H9 (cell line): ENCODE results near the gene MYO7A. TPM values are rescaled to one million over a fixed set of nuclear protein-coding genes. Genes with fewer than 3 reads are reported as not detected.

Experiments
- DNase-seq: peaks from one replicate; pipeline ENCODE4 v3.0.0-alpha.2; 2017
- H2AFZ ChIP-seq: one replicate; pipeline ENCODE4 v1.6.1; 2013; ENCODE audit warnings: mild to moderate bottlenecking, low read length, control low read depth, moderate library complexity
- H2AK5ac ChIP-seq: 2 replicates; pipeline ENCODE4 v1.6.1; 2013; ENCODE audit warnings: low read length, control low read depth, mixed read lengths; ENCODE audit not compliant: insufficient read length
- H2BK120ac ChIP-seq: one replicate; pipeline ENCODE4 v1.6.1; 2013; ENCODE audit warnings: low read depth, mild to moderate bottlenecking, low read length, control low read depth, inconsistent platforms; ENCODE audit not compliant: poor library complexity, severe bottlenecking
- H2BK12ac ChIP-seq: 2 replicates; pipeline ENCODE4 v1.6.1; 2013; ENCODE audit warnings: low read length, control low read depth, mixed read lengths, low read depth; ENCODE audit not compliant: insufficient read length
- H2BK15ac ChIP-seq: 2 replicates; pipeline ENCODE4 v1.6.1; 2013; ENCODE audit warnings: low read depth, low read length, control low read depth
- H2BK20ac ChIP-seq: one replicate; pipeline ENCODE4 v1.6.1; 2013; ENCODE audit warnings: low read depth, mild to moderate bottlenecking, low read length, control low read depth, inconsistent platforms; ENCODE audit not compliant: poor library complexity, severe bottlenecking
- H2BK5ac ChIP-seq: 2 replicates; pipeline ENCODE4 v1.6.1; 2013; ENCODE audit warnings: low read length, control low read depth, mixed read lengths; ENCODE audit not compliant: insufficient read length
- H3K14ac ChIP-seq: 2 replicates; pipeline ENCODE4 v1.6.1; 2013; ENCODE audit warnings: low read length, control low read depth; ENCODE audit not compliant: insufficient read depth
- H3K18ac ChIP-seq: 2 replicates; pipeline ENCODE4 v1.6.1; 2013; ENCODE audit warnings: low read depth, mild to moderate bottlenecking, mixed read lengths, low read length, control low read depth; ENCODE audit not compliant: insufficient read length
- H3K23ac ChIP-seq: 2 replicates; pipeline ENCODE4 v1.6.1; 2013; ENCODE audit warnings: low read length, control low read depth, mixed read lengths, low read depth; ENCODE audit not compliant: insufficient read length
- H3K23me2 ChIP-seq: 2 replicates; pipeline ENCODE4 v1.6.1; 2013; ENCODE audit warnings: low read depth, mild to moderate bottlenecking, mixed read lengths, low read length, control low read depth; ENCODE audit not compliant: insufficient read length, poor library complexity, severe bottlenecking
- H3K27ac ChIP-seq: 2 replicates; pipeline ENCODE4 v1.5.1; 2013; ENCODE audit warnings: low read length, control low read depth, mixed read lengths, low read depth; ENCODE audit not compliant: insufficient read length
- H3K27me3 ChIP-seq: 2 replicates; pipeline ENCODE4 v1.6.1; 2013; ENCODE audit warnings: low read length, control low read depth, inconsistent platforms; ENCODE audit not compliant: insufficient read depth
- H3K4ac ChIP-seq: 2 replicates; pipeline ENCODE4 v1.6.1; 2013; ENCODE audit warnings: low read depth, mild to moderate bottlenecking, control low read depth, inconsistent platforms, low read length, moderate library complexity
- H3K4me1 ChIP-seq: 2 replicates; pipeline ENCODE4 v1.6.1; 2013; ENCODE audit warnings: low read length, control low read depth, inconsistent platforms; ENCODE audit not compliant: insufficient read depth
- H3K4me2 ChIP-seq: 2 replicates; pipeline ENCODE4 v1.6.1; 2013; ENCODE audit warnings: low read length, control low read depth, mixed read lengths; ENCODE audit not compliant: insufficient read length, insufficient read depth
- H3K56ac ChIP-seq: 2 replicates; pipeline ENCODE4 v1.6.1; 2013; ENCODE audit warnings: low read depth, mild to moderate bottlenecking, mixed read lengths, low read length, control low read depth; ENCODE audit not compliant: insufficient read length
- H3K79me1 ChIP-seq: 2 replicates; pipeline ENCODE4 v1.6.1; 2013; ENCODE audit warnings: low read depth, mild to moderate bottlenecking, moderate library complexity, low read length, control low read depth, inconsistent platforms; ENCODE audit not compliant: insufficient read depth, poor library complexity, severe bottlenecking
- H3K79me2 ChIP-seq: 2 replicates; pipeline ENCODE4 v1.6.1; 2013; ENCODE audit warnings: low read length, control low read depth, inconsistent platforms; ENCODE audit not compliant: insufficient read depth
- H3K9ac ChIP-seq: 2 replicates; pipeline ENCODE4 v1.6.1; 2013; ENCODE audit warnings: low read length, control low read depth, mixed read lengths; ENCODE audit not compliant: insufficient read length; ENCODE audit errors: extremely low read depth
- H3K9me3 ChIP-seq: one replicate; pipeline ENCODE4 v1.6.1; 2013; ENCODE audit warnings: low read depth, low read length, inconsistent platforms; ENCODE audit not compliant: control insufficient read depth
- H3T11ph ChIP-seq: one replicate; pipeline ENCODE4 v1.6.1; 2013; ENCODE audit warnings: mild to moderate bottlenecking, low read length, control low read depth, inconsistent platforms
- H4K20me1 ChIP-seq: one replicate; pipeline ENCODE4 v1.6.1; 2013; ENCODE audit not compliant: control insufficient read depth, insufficient read length, insufficient read depth
- H4K5ac ChIP-seq: 2 replicates; pipeline ENCODE4 v1.6.1; 2013; ENCODE audit warnings: low read depth, mild to moderate bottlenecking, mixed read lengths, low read length, control low read depth; ENCODE audit not compliant: insufficient read length
- H4K8ac ChIP-seq: replicated peaks from 2 replicates; pipeline ENCODE4 v1.6.1; 2013; ENCODE audit warnings: low read length, control low read depth, mixed read lengths, low read depth; ENCODE audit not compliant: insufficient read length
- H4K91ac ChIP-seq: 2 replicates; pipeline ENCODE4 v1.6.1; 2013; ENCODE audit warnings: low read depth, mild to moderate bottlenecking, moderate library complexity, mixed read lengths, low read length, control low read depth; ENCODE audit not compliant: insufficient read length
- H3K27ac Mint-ChIP-seq, 3 experiments: 2 replicates in 2 of 3; 3 replicates in 1 of 3; pipeline ENCODE4 v1.8.0; 2020 to 2021; ENCODE audit warnings: mixed read lengths in 3 of 3, mild to moderate bottlenecking in 1 of 3, moderate library complexity in 1 of 3
- H3K27me3 Mint-ChIP-seq: 2 replicates; pipeline ENCODE4 v1.8.0; 2021; ENCODE audit warnings: low read depth, mild to moderate bottlenecking, moderate library complexity, mixed read lengths
- H3K36me3 Mint-ChIP-seq, 3 experiments: 2 replicates in 2 of 3; 3 replicates in 1 of 3; pipeline ENCODE4 v1.8.0; 2020 to 2021; ENCODE audit warnings: low read depth in 3 of 3, mixed read lengths in 3 of 3; ENCODE audit not compliant: insufficient read depth in 1 of 3
- H3K4me1 Mint-ChIP-seq, 2 experiments: 2 replicates each; pipeline ENCODE4 v1.8.0; 2020; ENCODE audit warnings: mixed read lengths in 2 of 2
- H3K4me3 Mint-ChIP-seq, 2 experiments: 2 replicates in 1 of 2; 3 replicates in 1 of 2; pipeline ENCODE4 v1.8.0; 2020 to 2021; ENCODE audit warnings: mild to moderate bottlenecking in 2 of 2, mixed read lengths in 2 of 2, moderate library complexity in 1 of 2
- H3K9me3 Mint-ChIP-seq, 2 experiments: 2 replicates in 1 of 2; 3 replicates in 1 of 2; pipeline ENCODE4 v1.8.0; 2020; ENCODE audit warnings: mild to moderate bottlenecking in 2 of 2, mixed read lengths in 2 of 2, moderate library complexity in 1 of 2
- CTCF ChIP-seq: fragments of 200-600 bp; sonication (generic); conservative IDR thresholded peaks from 3 replicates; pipeline ENCODE4 v1.8.0; 2021; ENCODE audit warnings: antibody characterized with exemption, mild to moderate bottlenecking
- WGBS: extraction: QIAGEN DNeasy Blood & Tissue Kit; methylation state at CpG from one replicate; pipeline ENCODE4 v1.1.7; 2013; ENCODE audit warnings: missing lambda C conversion rate, low lambda C conversion rate, mixed read lengths; ENCODE audit not compliant: insufficient read length; ENCODE audit errors: extremely low coverage; 5-methylcytosine and 5-hydroxymethylcytosine counted together
- total RNA-seq: library from RNA; stranded (reverse); gene quantifications from 2 replicates; pipeline ENCODE4 v1.2.1, GENCODE V29; 2021

The MYO7A gene
- total RNA-seq, 1 experiment from 2014 or later: 1.6 TPM

GRCh38 chr11:77176996-77177395, 49.0 kb downstream of the MYO7A start:
- H3K4me2 ChIP-seq: no peak overlapping the region
- no peaks in the 10 kb centered on the region for H3K23me2 ChIP-seq
- Mint-ChIP-seq H3K4me3 (0 out of 5 replicates have a peak overlapping the region, but pooled peaks of 1 of the 2 experiments have one; percentile 14), H3K36me3 (no peaks in the 10 kb centered on the region; a peak in 3 of 7 replicates), H3K9me3 (no peaks in the 10 kb centered on the region; a peak in 1 of 5 replicates), H3K4me1 (peaks cover 45 to 46% of the 10 kb centered on the region in 2 experiments), H3K27ac (no peak overlapping the region), H3K27me3 (no peaks in the 10 kb centered on the region; the same call in none of the 2 replicates)
- H3K4me1 ChIP-seq: peaks cover 12% of the 10 kb centered on the region; the same call in 1 of the 2 replicates
- no peaks in the 10 kb centered on the region for H3K79me2 ChIP-seq
- WGBS: no CpG with 5 or more reads among the region's 9 CpGs
- no peak overlapping the region for H3T11ph ChIP-seq
- H3K18ac ChIP-seq: no peak overlapping the region
- DNase-seq: no peak
- no peaks in the 10 kb centered on the region for H4K20me1 ChIP-seq
- H3K9ac ChIP-seq: no peak overlapping the region
- no peak overlapping the region for H2BK120ac ChIP-seq
- no peak overlapping the region for H2BK5ac ChIP-seq
- H3K27ac ChIP-seq: no peak overlapping the region
- H2BK20ac ChIP-seq: no peak overlapping the region
- no peak overlapping the region for H3K56ac ChIP-seq
- TF ChIP-seq CTCF: no peak
- H2BK15ac ChIP-seq: no peak overlapping the region
- H4K8ac ChIP-seq: no peak overlapping the region
- H2BK12ac ChIP-seq: no peak overlapping the region
- no peak overlapping the region for H3K23ac ChIP-seq
- no peaks in the 10 kb centered on the region for H3K9me3 ChIP-seq
- no peak overlapping the region for H4K5ac ChIP-seq
- H2AK5ac ChIP-seq: no peak overlapping the region
- H2AFZ ChIP-seq: no peak overlapping the region
- no peaks in the 10 kb centered on the region for H3K79me1 ChIP-seq
- H4K91ac ChIP-seq: no peak overlapping the region
- no peak overlapping the region for H3K4ac ChIP-seq
- H3K27me3 ChIP-seq: peaks cover 2% of the 10 kb centered on the region; the same call in 1 of the 2 replicates
- no peak overlapping the region; the same call in 1 of the 2 replicates for H3K14ac ChIP-seq
